Right lobe of liver (tissue), 6 donors: ENCODE results near the gene TBC1D2. TPM values are rescaled to one million over a fixed set of nuclear protein-coding genes. Genes with fewer than 3 reads are reported as not detected.

Source experiments
- ATAC-seq, 4 donors: fragments of 200-7000 bp; cut with Tn5 transposase; one replicate each; pipeline ENCODE4 v1.9.1; 2020; ENCODE audit warnings: mild to moderate bottlenecking in 4 of 4, moderate library complexity in 4 of 4
- DNase-seq, 3 donors: peaks; one replicate each; pipeline ENCODE4 v3.0.0-alpha.2; 2020
- H3K27ac ChIP-seq, 3 donors: fragments of 200-600 bp; one replicate each; pipeline ENCODE4 v1.8.0; 2022
- H3K27me3 ChIP-seq, 2 donors: fragments of 200-600 bp; one replicate each; pipeline ENCODE4 v1.8.0; 2022
- H3K36me3 ChIP-seq, 4 donors: fragments of 200-600 bp; sonication (generic) in 1 of 4; one replicate each; pipeline versions ENCODE4 v1.5.1 to v1.8.0; 2017 to 2022; ENCODE audit warnings: control low read depth in 1 of 4
- H3K4me1 ChIP-seq, 4 donors: fragments of 200-600 bp; sonication (generic) in 1 of 4; one replicate each; pipeline versions ENCODE4 v1.5.1 to v1.8.0; 2017 to 2022; ENCODE audit warnings: control low read depth in 1 of 4
- H3K4me3 ChIP-seq, 3 donors: fragments of 200-600 bp; one replicate each; pipeline ENCODE4 v1.8.0; 2022
- H3K9me3 ChIP-seq, 4 donors: fragments of 200-600 bp; sonication (generic) in 1 of 4; one replicate each; pipeline versions ENCODE4 v1.5.1 to v1.8.0; 2017 to 2022; ENCODE audit warnings: control low read depth in 1 of 4
- POLR2A ChIP-seq: fragments of 450-650 bp; IDR thresholded peaks from one replicate; pipeline ENCODE4 v1.6.1; 2017; ENCODE audit warnings: antibody characterized with exemption, mild to moderate bottlenecking
- WGBS: methylation state at CpG from one replicate; pipeline ENCODE4 v1.1.6; 2018; ENCODE audit warnings: low coverage, low lambda C conversion rate; ENCODE audit not compliant: insufficient coverage; ENCODE audit errors: missing lambda C conversion rate; 5-methylcytosine and 5-hydroxymethylcytosine counted together
- intact Hi-C, 2 donors: fragments of 100-400 bp; cut with DNase I; formaldehyde crosslinking; loops; one replicate each; pipeline versions ENCODE4 v1.11.2 to v1.14.1; 2022
- long read RNA-seq: library from polyadenylated mRNA; unstranded; transcript quantifications from one replicate; pipeline ENCODE4 v2.0.0, GENCODE V29; 2019
- total RNA-seq, 6 experiments: library from RNA; depleted of rRNA in 2 of 6; stranded (reverse); fragments of >200 nt in 2 of 6; fragmentation: NEBNext Ultra II Directional in 3 of 6; extraction: Animal tissue kit (Norgen Biotek cat#: 25700) in 3 of 6; gene quantifications; one replicate each; pipeline versions ENCODE4 v1.1.0 to v1.2.4, GENCODE V29; 2016 to 2023
- TF ChIP-seq, protein P1 (sequence below), 4 donors: fragments of 200-600 bp in 3 of 4; fragments of 450-650 bp in 1 of 4; IDR thresholded peaks; one replicate each; pipeline versions ENCODE4 v1.5.1 to v1.8.0; 2016 to 2022; ENCODE audit warnings: antibody characterized with exemption in 4 of 4, mild to moderate bottlenecking in 2 of 4
- donor health status: DM: no; HTN: yes; CAD: no.
- donor health status: DM: no; HTN: no; CAD: no.
- donor health status: DM: no; HTN: no; CAD: no.
- donor health status: DM: no; HTN: yes; CAD: no.
- donor health status: DM: no; HTN: yes; CAD: no.

Gene TBC1D2
- 10 to 100 TPM in 2 of 6 experiments, 1 to 10 TPM in 4; 5.1 to 17.5 (median 9.7) TPM for total RNA-seq
- long read RNA-seq, partial matches to known transcripts, result 4 of 11 reads
- long read RNA-seq, other reads (novel, unspliced or antisense), result 7 of 11 reads

- intact Hi-C loops, result loop anchor here in 1 of 2 donors (10.0 kb wide), 1 partner anchor 181 kb away; no protein-coding TSS in a partner anchor
- Histone ChIP-seq H3K27me3 (no peaks in the 10 kb centered on the region), H3K9me3 (no peaks in the 10 kb centered on the region), H3K4me1 (peaks cover 0 to 11% (median 5%) of the 10 kb centered on the region in 4 donors), H3K4me3 (peak within 1 kb of the TSS; percentile 70 to 96 (median 94)), H3K36me3 (no peaks in the 10 kb centered on the region), H3K27ac (peak within 1 kb of the TSS; percentile 80 to 94 (median 94))
- ATAC-seq (peak; percentile 95 to 98 (median 95)), DNase-seq (peak; percentile 97 to 99 (median 98))
- peak; percentile 60 for TF ChIP-seq POLR2A
- TF ChIP-seq, protein P1, sequence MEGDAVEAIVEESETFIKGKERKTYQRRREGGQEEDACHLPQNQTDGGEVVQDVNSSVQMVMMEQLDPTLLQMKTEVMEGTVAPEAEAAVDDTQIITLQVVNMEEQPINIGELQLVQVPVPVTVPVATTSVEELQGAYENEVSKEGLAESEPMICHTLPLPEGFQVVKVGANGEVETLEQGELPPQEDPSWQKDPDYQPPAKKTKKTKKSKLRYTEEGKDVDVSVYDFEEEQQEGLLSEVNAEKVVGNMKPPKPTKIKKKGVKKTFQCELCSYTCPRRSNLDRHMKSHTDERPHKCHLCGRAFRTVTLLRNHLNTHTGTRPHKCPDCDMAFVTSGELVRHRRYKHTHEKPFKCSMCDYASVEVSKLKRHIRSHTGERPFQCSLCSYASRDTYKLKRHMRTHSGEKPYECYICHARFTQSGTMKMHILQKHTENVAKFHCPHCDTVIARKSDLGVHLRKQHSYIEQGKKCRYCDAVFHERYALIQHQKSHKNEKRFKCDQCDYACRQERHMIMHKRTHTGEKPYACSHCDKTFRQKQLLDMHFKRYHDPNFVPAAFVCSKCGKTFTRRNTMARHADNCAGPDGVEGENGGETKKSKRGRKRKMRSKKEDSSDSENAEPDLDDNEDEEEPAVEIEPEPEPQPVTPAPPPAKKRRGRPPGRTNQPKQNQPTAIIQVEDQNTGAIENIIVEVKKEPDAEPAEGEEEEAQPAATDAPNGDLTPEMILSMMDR (IDR thresholded peaks at IDR 0.05), result peak in 2 of 4 donors; percentile 10 to 23
- WGBS, result 0% methylated on average over 23 of the region's 64 CpGs
These were observed at the start of gene TBC1D2 for GRCh38 chr9:98255578-98256296. Gene TBC1D2 (minus strand): TSS chr9:98255649. CDS start chr9:98255541, 108 bp downstream.

DNA sequence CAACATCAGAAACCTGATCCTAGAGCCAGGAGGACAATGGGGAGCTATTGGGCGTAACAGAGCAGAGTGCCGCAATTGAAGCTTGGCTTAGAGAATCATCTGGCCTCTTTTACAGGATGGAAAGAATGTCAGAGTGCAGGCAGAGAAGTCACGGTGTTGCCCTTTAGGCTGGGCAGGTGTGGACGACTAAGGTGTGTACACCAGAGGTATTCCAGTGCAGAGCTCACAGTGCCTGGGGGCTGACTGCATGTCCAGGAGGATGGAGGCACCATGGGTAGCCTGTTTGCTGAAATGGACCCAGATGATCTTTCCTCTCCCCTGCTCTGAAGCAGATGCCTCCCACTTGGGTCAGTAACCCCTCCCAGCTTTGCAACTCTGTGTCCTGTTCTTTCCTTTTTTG lies 48.9 kb upstream of the TBC1D2 start:
- intact Hi-C loops, result no loop called here
- no peaks in the 10 kb centered on the region for H3K27me3 ChIP-seq
- no peaks in the 10 kb centered on the region for H3K4me1 ChIP-seq
- no CpG with 5 or more reads among the region's 4 CpGs for WGBS
- no peaks in the 10 kb centered on the region for H3K9me3 ChIP-seq
- no peaks in the 10 kb centered on the region for H3K36me3 ChIP-seq
- H3K4me3 ChIP-seq, result no peak overlapping the region
- ATAC-seq (no peak), DNase-seq (no peak)
- H3K27ac ChIP-seq, result no peak overlapping the region
- TF ChIP-seq, protein P1 (IDR thresholded peaks at IDR 0.05), result no peak
- no peak for TF ChIP-seq POLR2A

DNA sequence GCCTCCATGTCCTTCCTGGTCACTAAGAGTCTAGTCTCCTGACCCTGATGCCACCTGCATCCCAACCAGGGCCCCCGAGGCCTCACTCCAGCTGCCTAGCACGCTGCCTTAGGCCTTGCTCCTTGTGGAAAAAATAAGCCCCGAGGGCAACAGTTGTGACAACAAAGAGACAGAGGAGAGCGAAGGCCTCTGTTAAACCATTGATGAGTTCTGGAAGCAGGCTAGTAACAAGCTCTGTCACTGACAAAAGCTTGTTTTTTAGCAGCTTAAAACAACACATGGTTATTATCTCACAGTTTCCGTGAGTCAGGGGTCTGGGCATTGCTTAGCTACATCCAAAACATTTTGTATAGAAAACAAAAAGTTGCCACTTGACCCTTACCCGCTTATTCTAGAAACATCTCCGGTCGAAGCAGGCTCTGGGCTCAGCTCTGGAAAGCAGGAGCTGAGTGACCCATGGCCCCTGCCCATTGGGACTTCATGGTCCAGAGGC lies 48.2 kb upstream of the TBC1D2 start:
- intact Hi-C loops, result no loop called here
- Histone ChIP-seq H3K4me1 (no peaks in the 10 kb centered on the region), H3K27ac (no peak overlapping the region), H3K9me3 (no peaks in the 10 kb centered on the region), H3K36me3 (no peaks in the 10 kb centered on the region), H3K4me3 (no peak overlapping the region), H3K27me3 (no peaks in the 10 kb centered on the region)
- ATAC-seq, result no peak
- DNase-seq, result no peak
- WGBS, result 77% methylated on average over 6 of the region's 8 CpGs
- TF ChIP-seq, protein P1 (IDR thresholded peaks at IDR 0.05), result no peak
- no peak for TF ChIP-seq POLR2A

DNA sequence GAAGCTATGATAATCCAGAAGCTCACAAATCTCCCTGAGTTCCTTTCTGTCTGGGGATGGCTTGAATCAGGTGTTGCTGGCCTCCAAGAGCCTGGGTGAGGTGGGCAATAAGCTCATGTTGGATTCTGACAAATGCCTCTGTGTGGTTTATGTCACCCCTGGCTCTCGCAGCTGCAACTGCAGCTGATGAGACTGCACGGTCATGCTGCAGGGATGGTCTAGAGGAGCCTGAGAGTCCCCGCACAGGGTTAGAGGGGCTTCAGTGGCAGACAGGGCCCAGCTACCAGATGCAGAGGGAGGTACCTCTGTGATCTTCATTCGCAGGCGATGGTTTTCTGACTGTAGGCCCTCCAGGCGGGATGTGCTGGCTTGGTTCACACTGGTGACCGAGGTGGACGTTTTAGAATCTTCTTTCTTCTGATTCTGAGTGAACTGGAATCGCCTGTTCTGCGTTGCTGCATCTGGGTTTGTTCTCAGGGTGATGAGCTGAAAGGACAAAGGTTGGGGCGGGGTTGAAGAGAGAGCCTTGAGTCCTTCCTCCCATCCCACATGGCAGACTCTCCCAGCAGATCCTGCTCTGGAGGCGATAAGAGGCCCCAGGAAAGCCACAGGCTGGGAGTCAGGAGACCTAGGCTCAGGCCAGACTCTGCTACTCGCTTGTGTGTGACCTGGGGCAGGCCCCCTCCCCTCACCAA lies 47.6 kb upstream of the TBC1D2 start:
- Histone ChIP-seq H3K4me3 (no peak overlapping the region), H3K4me1 (no peaks in the 10 kb centered on the region), H3K9me3 (no peaks in the 10 kb centered on the region), H3K36me3 (no peaks in the 10 kb centered on the region), H3K27ac (no peak overlapping the region), H3K27me3 (no peaks in the 10 kb centered on the region)
- no peak for ATAC-seq
- TF ChIP-seq, protein P1 (IDR thresholded peaks at IDR 0.05), result no peak
- TF ChIP-seq POLR2A, result no peak
- intact Hi-C loops, result no loop called here
- 85% methylated on average over 8 of the region's 13 CpGs for WGBS
- DNase-seq, result no peak
